HepG2 (cell line): ENCODE results near the gene UBE2M. TPM values are rescaled to one million over a fixed set of nuclear protein-coding genes. Genes with fewer than 3 reads are reported as not detected.

Source experiments
- ATAC-seq: fragments of 200-7000 bp; cut with Tn5 transposase; 3 replicates; pipeline ENCODE4 v1.9.1; 2020; ENCODE audit warnings: mild to moderate bottlenecking, moderate library complexity
- BruUV-seq: library from RNA; stranded (reverse); fragments of 400-500 nt; replicated peaks from 2 replicates; lab custom pipeline; 2021; lab: Mats Ljungman, UMichigan
- CTCF ChIA-PET: fragments of 300-600 bp; formaldehyde crosslinking; extraction: SDS; loops from one replicate; lab custom pipeline; 2021; ENCODE audit warnings: low total read pairs, inconsistent platforms, low intra/inter-chr PET ratio; lab: Yijun Ruan, JAX
- POLR2A ChIA-PET: fragments of 350-600 bp; sonication (Branson Sonifier 250); formaldehyde crosslinking; loops from one replicate; lab custom pipeline; 2020; ENCODE audit warnings: antibody characterized with exemption, inconsistent platforms; lab: Yijun Ruan, JAX
- DNase-seq: peaks from one replicate; pipeline ENCODE4 v3.0.0-alpha.2; 2015; ENCODE audit warnings: low spot score
- FAIRE-seq: peaks from 3 replicates; lab custom pipeline; 2011; peaks lifted over from hg19 to GRCh38; lab: Jason Lieb, UNC
- H2AFZ ChIP-seq: one replicate; pipeline ENCODE4 v1.6.1; 2011; ENCODE audit warnings: low read length, inconsistent platforms
- H3K27ac ChIP-seq: fragments of 300-600 bp; 3 replicates; pipeline ENCODE4 v1.8.0; 2011; ENCODE audit warnings: mixed run types, mild to moderate bottlenecking, mixed read lengths, low read length, inconsistent platforms; ENCODE audit not compliant: insufficient read depth; ENCODE audit errors: extremely low read length
- H3K27me3 ChIP-seq, 2 experiments: fragments of 200-600 bp in 1 of 2; 2 replicates in 1 of 2; 3 replicates in 1 of 2; pipeline versions ENCODE4 v1.6.0 to v1.8.0; 2011; ENCODE audit warnings: low read length in 2 of 2, mild to moderate bottlenecking in 2 of 2, moderate library complexity in 2 of 2, inconsistent platforms in 1 of 2; ENCODE audit not compliant: insufficient read depth in 2 of 2, control insufficient read depth in 1 of 2
- H3K36me3 ChIP-seq, 2 experiments: fragments of 200-600 bp in 1 of 2; replicated peaks in 1 of 2; 2 replicates in 1 of 2; 3 replicates in 1 of 2; pipeline versions ENCODE4 v1.5.1 to v1.8.0; 2011; ENCODE audit warnings: low read length in 2 of 2, inconsistent platforms in 1 of 2; ENCODE audit not compliant: insufficient read depth in 2 of 2, control insufficient read depth in 1 of 2
- H3K4me1 ChIP-seq: 2 replicates; pipeline ENCODE4 v1.5.1; 2012; ENCODE audit warnings: low read length, inconsistent platforms; ENCODE audit not compliant: insufficient read depth
- H3K4me2 ChIP-seq: 2 replicates; pipeline ENCODE4 v1.6.0; 2011; ENCODE audit warnings: low read depth, low read length, inconsistent platforms
- H3K4me3 ChIP-seq, 3 experiments: fragments of 200-600 bp in 1 of 3; sonication (generic), shearing (Covaris generic) in 1 of 3; replicated peaks in 1 of 3; 2 replicates each; pipeline ENCODE4 v1.5.1; 2011 to 2016; ENCODE audit warnings: low read length in 3 of 3, inconsistent platforms in 2 of 3, low read depth in 2 of 3, mild to moderate bottlenecking in 2 of 3, control low read depth in 1 of 3, mixed read lengths in 1 of 3; ENCODE audit not compliant: insufficient read depth in 1 of 3
- H3K79me2 ChIP-seq: one replicate; pipeline ENCODE4 v1.6.1; 2011; ENCODE audit warnings: low read length, inconsistent platforms; ENCODE audit not compliant: insufficient read depth
- H3K9ac ChIP-seq: 2 replicates; pipeline ENCODE4 v1.6.0; 2011; ENCODE audit warnings: mild to moderate bottlenecking, low read depth, low read length, inconsistent platforms; ENCODE audit not compliant: insufficient read depth
- H3K9me3 ChIP-seq: 2 replicates; pipeline ENCODE4 v1.5.1; 2012; ENCODE audit warnings: mild to moderate bottlenecking, low read length
- H4K20me1 ChIP-seq: 2 replicates; pipeline ENCODE4 v1.6.0; 2011; ENCODE audit warnings: inconsistent platforms, mild to moderate bottlenecking, low read length, moderate library complexity; ENCODE audit not compliant: insufficient read depth
- AGO2 ChIP-seq: fragments of 200-400 bp; formaldehyde crosslinking; optimal IDR thresholded peaks from 2 replicates; pipeline ENCODE3; 2017; ENCODE audit warnings: mild to moderate bottlenecking, low read depth, low read length, moderate library complexity
- ASH2L ChIP-seq: fragments of 300-600, 200-600 bp; sonication (generic); IDR thresholded peaks from 2 replicates; pipeline ENCODE4 v1.7.0; 2017; ENCODE audit warnings: low read depth, mild to moderate bottlenecking, moderate library complexity, mixed read lengths, low read length; ENCODE audit not compliant: insufficient read length
- JARID2 ChIP-seq: sonication (generic); formaldehyde crosslinking; IDR thresholded peaks from 2 replicates; pipeline ENCODE4 v1.8.1; 2023; ENCODE audit warnings: missing genetic modification reagents, inconsistent platforms; ENCODE audit not compliant: insufficient replicate concordance
- MAZ ChIP-seq, 2 experiments: sonication (generic) in 1 of 2; formaldehyde crosslinking in 1 of 2; IDR thresholded peaks; 2 replicates each; pipeline versions ENCODE4 v1.5.0 to v1.6.1; 2012 to 2020; ENCODE audit warnings: low read depth in 2 of 2, mild to moderate bottlenecking in 2 of 2, borderline replicate concordance in 1 of 2, improper control_type of control experiment in 1 of 2, low read length in 1 of 2, missing genetic modification reagents in 1 of 2, moderate library complexity in 1 of 2
- POLR2G ChIP-seq: fragments of 200-400 bp; formaldehyde crosslinking; IDR thresholded peaks from 2 replicates; pipeline ENCODE4 v1.6.1; 2018; ENCODE audit warnings: mild to moderate bottlenecking, low read depth, low read length, moderate library complexity
- ZNF382 ChIP-seq: sonication (generic); formaldehyde crosslinking; IDR thresholded peaks from 2 replicates; pipeline ENCODE4 v1.5.0; 2020; ENCODE audit warnings: missing genetic modification reagents, mild to moderate bottlenecking, borderline replicate concordance
- WGBS: methylation state at CpG from one replicate; pipeline ENCODE4 v1.1.6; 2017; ENCODE audit warnings: low lambda C conversion rate; 5-methylcytosine and 5-hydroxymethylcytosine counted together
- in situ Hi-C: cut with HindIII; loops from 2 replicates; pipeline ENCODE4 v1.10.0; 2017; ENCODE audit warnings: low pct_unique_long_range_greater_than_20kb; ENCODE audit not compliant: extremely low pct_ligation_motif_present
- intact Hi-C: fragments of 100-400 bp; cut with micrococcal nuclease; formaldehyde crosslinking; loops from one replicate; pipeline ENCODE4 v1.10.0; 2022; ENCODE audit not compliant: unreplicated experiment
- polyA plus RNA-seq, 8 experiments: library from polyadenylated mRNA; depleted of rRNA in 3 of 8; stranded (reverse) in 7 of 8; unstranded in 1 of 8; fragments of >200 nt; fragmentation: Illumina TruSeq in 4 of 8; extraction: Trizol in 4 of 8; gene quantifications; 2 replicates each; pipeline versions ENCODE4 v1.2.1 to v1.2.3, GENCODE V29; 2011 to 2016; ENCODE audit warnings: low read depth in 4 of 8, missing spikeins in 1 of 8, mixed read lengths in 1 of 8; ENCODE audit not compliant: insufficient read depth in 1 of 8
- total RNA-seq, 5 experiments: library from RNA; depleted of rRNA; stranded (reverse); fragments of >200 nt; fragmentation: Illumina TruSeq; extraction: Trizol; gene quantifications; 2 replicates each; pipeline ENCODE4 v1.2.3, GENCODE V29; 2016; ENCODE audit warnings: low read depth in 1 of 5

Gene UBE2M
- total and polyA plus RNA-seq, 2 of the 13 experiments (the other 11 are each of a cell fraction or from before 2014, with no cell fraction given): 36.2 to 50.3 TPM

GRCh38 chr19:58563034-58563573, 4.7 kb upstream of the UBE2M start:
- Histone ChIP-seq H3K9me3 (no peaks in the 10 kb centered on the region), H2AFZ (no peak overlapping the region), H3K36me3 (no peaks in the 10 kb centered on the region; a peak in 1 of 5 replicates), H3K27ac (no peak overlapping the region), H4K20me1 (no peaks in the 10 kb centered on the region), H3K4me1 (peaks cover 20% of the 10 kb centered on the region), H3K4me3 (no peak overlapping the region), H3K79me2 (peaks cover 11% of the 10 kb centered on the region), H3K27me3 (no peaks in the 10 kb centered on the region), H3K9ac (no peak overlapping the region), H3K4me2 (no peak overlapping the region)
- WGBS: 99% methylated on average over 40 of the region's 40 CpGs
- CTCF ChIA-PET: no interaction called here
- in situ Hi-C loops: no loop called here
- no peak for ATAC-seq
- no peak for DNase-seq
- TF ChIP-seq ASH2L (no peak), AGO2 (peak; percentile 11), JARID2 (CRISPR knock-in tag) (no peak), MAZ (IDR thresholded peaks at IDR 0.05; ENCODE audit: borderline replicate concordance, low read depth, low read length) (no peak), MAZ (CRISPR knock-in tag; IDR thresholded peaks at IDR 0.05; ENCODE audit: low read depth) (no peak), POLR2G (peak; percentile 0; the same call in 1 of the 2 replicates), ZNF382 (CRISPR knock-in tag) (no peak)
- POLR2A ChIA-PET: no interaction called here
- FAIRE-seq: no peak
- BruUV-seq: no TSS peak
- intact Hi-C loops: no loop called here
